OCI-LY7 (cell line): ENCODE results near the gene KIF15. TPM values are rescaled to one million over a fixed set of nuclear protein-coding genes. Genes with fewer than 3 reads are reported as not detected.

ENCODE experiments used
- BruUV-seq: library from RNA; stranded (reverse); fragments of 400-500 nt; replicated peaks from 2 replicates; lab custom pipeline; 2021; lab: Mats Ljungman, UMichigan
- CTCF ChIA-PET: fragments of 300-600 bp; sonication (Branson Sonifier 250); formaldehyde crosslinking; loops from one replicate; lab custom pipeline; 2022; ENCODE audit warnings: antibody characterized with exemption; ENCODE audit not compliant: unreplicated experiment; lab: Charles Lee
- POLR2A ChIA-PET: fragments of 300-600 bp; sonication (Branson Sonifier 250); formaldehyde crosslinking; loops from one replicate; lab custom pipeline; 2022; ENCODE audit warnings: antibody characterized with exemption; lab: Charles Lee
- DNase-seq: peaks from one replicate; pipeline ENCODE4 v3.0.0-alpha.2; 2015; ENCODE audit warnings: low spot score
- H2AFZ ChIP-seq: fragments of 200-600 bp; sonication (generic), shearing (Covaris generic); 2 replicates; pipeline ENCODE4 v1.6.1; 2014; ENCODE audit warnings: mild to moderate bottlenecking, antibody characterized with exemption, low read length, moderate library complexity
- H3K27ac ChIP-seq: fragments of 200-600 bp; sonication (generic); 2 replicates; pipeline ENCODE4 v1.5.1; 2014; ENCODE audit warnings: mixed run types, low read depth, mild to moderate bottlenecking, moderate library complexity, low read length, inconsistent platforms; ENCODE audit not compliant: poor library complexity, severe bottlenecking
- H3K36me3 ChIP-seq: fragments of 200-600 bp; sonication (generic); 2 replicates; pipeline ENCODE4 v1.6.1; 2014; ENCODE audit warnings: mild to moderate bottlenecking, antibody characterized with exemption, low read length, moderate library complexity, mixed read lengths; ENCODE audit not compliant: insufficient read depth
- H3K4me1 ChIP-seq: fragments of 200-600 bp; sonication (generic); 2 replicates; pipeline ENCODE4 v1.5.1; 2014; ENCODE audit warnings: mild to moderate bottlenecking, low read length; ENCODE audit not compliant: insufficient read depth, poor library complexity, severe bottlenecking
- H3K4me2 ChIP-seq: fragments of 200-600 bp; sonication (generic); 2 replicates; pipeline ENCODE4 v1.6.1; 2014; ENCODE audit warnings: mild to moderate bottlenecking, low read length
- H3K4me3 ChIP-seq: fragments of 200-600 bp; sonication (generic); 2 replicates; pipeline ENCODE4 v1.5.1; 2014; ENCODE audit warnings: mild to moderate bottlenecking, low read depth, low read length; ENCODE audit not compliant: poor library complexity, severe bottlenecking
- H3K79me2 ChIP-seq: fragments of 200-600 bp; sonication (generic); 2 replicates; pipeline ENCODE4 v1.6.1; 2016; ENCODE audit warnings: low read depth, mild to moderate bottlenecking, low read length, moderate library complexity, mixed read lengths; ENCODE audit not compliant: insufficient read depth
- H3K9me2 ChIP-seq: fragments of 200-600 bp; sonication (generic); 2 replicates; pipeline ENCODE4 v1.6.1; 2016; ENCODE audit warnings: mild to moderate bottlenecking, low read length, mixed read lengths; ENCODE audit not compliant: insufficient read depth
- H3K9me3 ChIP-seq: fragments of 200-600 bp; sonication (generic); 2 replicates; pipeline ENCODE4 v1.6.1; 2014; ENCODE audit warnings: mild to moderate bottlenecking, mixed run types, low read length, mixed read lengths
- H4K20me1 ChIP-seq: fragments of 200-600 bp; sonication (generic); 2 replicates; pipeline ENCODE4 v1.6.1; 2014; ENCODE audit warnings: mild to moderate bottlenecking, antibody characterized with exemption, low read length, moderate library complexity, mixed read lengths; ENCODE audit not compliant: insufficient read depth
- CTCF ChIP-seq: fragments of 200-600 bp; sonication (generic); conservative IDR thresholded peaks from 2 replicates; pipeline ENCODE4 v1.5.1; 2014; ENCODE audit warnings: mild to moderate bottlenecking, antibody characterized with exemption, low read length, moderate library complexity, mixed read lengths
- EZH2phosphoT487 ChIP-seq: fragments of 200-600 bp; sonication (generic); IDR thresholded peaks from 2 replicates; pipeline ENCODE4 v1.6.1; 2018; ENCODE audit warnings: low read depth, borderline replicate concordance, mild to moderate bottlenecking, mixed run types, antibody characterized with exemption, low read length, moderate library complexity, mixed read lengths
- intact Hi-C: fragments of 100-400 bp; cut with micrococcal nuclease; formaldehyde crosslinking; loops from one replicate; pipeline ENCODE4 v1.10.0; 2022; ENCODE audit not compliant: unreplicated experiment
- total RNA-seq, 2 experiments: library from RNA; depleted of rRNA in 1 of 2; stranded (reverse); fragments of >200 nt in 1 of 2; shearing (Covaris generic) in 1 of 2; gene quantifications; 2 replicates each; pipeline ENCODE4 v1.2.3, GENCODE V29; 2014 to 2022

KIF15 gene
- total RNA-seq, 2 experiments from 2014 or later = 37.0 to 44.9 TPM

GRCh38 chr3:44896440-44896839 is 134.8 kb downstream of the KIF15 start:
- Histone ChIP-seq H2AFZ (no peak overlapping the region), H3K27ac (no peak overlapping the region), H3K4me2 (no peak overlapping the region), H4K20me1 (no peaks in the 10 kb centered on the region), H3K79me2 (no peaks in the 10 kb centered on the region), H3K9me3 (no peaks in the 10 kb centered on the region), H3K9me2 (no peaks in the 10 kb centered on the region), H3K36me3 (no peaks in the 10 kb centered on the region), H3K4me1 (no peaks in the 10 kb centered on the region), H3K4me3 (no peak overlapping the region)
- TF ChIP-seq CTCF (no peak), EZH2phosphoT487 (no peak)
- no TSS peak for BruUV-seq
- no peak for DNase-seq
- intact Hi-C loops = no loop called here
- ChIA-PET POLR2A (interaction anchor here (0.6 kb wide), 1 partner anchor 110 kb away, joined by 6 read pairs; no protein-coding TSS in a partner anchor), CTCF (no interaction called here)

GRCh38 chr3:44899683-44900367 is 138.2 kb downstream of the KIF15 start:
- Histone ChIP-seq H3K36me3 (no peaks in the 10 kb centered on the region), H3K4me3 (no peak overlapping the region), H3K4me1 (no peaks in the 10 kb centered on the region), H2AFZ (no peak overlapping the region), H3K9me3 (no peaks in the 10 kb centered on the region), H3K4me2 (no peak overlapping the region), H3K27ac (no peak overlapping the region), H3K79me2 (no peaks in the 10 kb centered on the region), H3K9me2 (no peaks in the 10 kb centered on the region), H4K20me1 (no peaks in the 10 kb centered on the region)
- POLR2A ChIA-PET = no interaction called here
- no TSS peak for BruUV-seq
- intact Hi-C loops = no loop called here
- TF ChIP-seq EZH2phosphoT487 = no peak
- no peak for TF ChIP-seq CTCF
- CTCF ChIA-PET = no interaction called here
- no peak for DNase-seq

GRCh38 chr3:44902628-44903027 is 141.0 kb downstream of the KIF15 start:
- Histone ChIP-seq H2AFZ (no peak overlapping the region), H3K4me3 (no peak overlapping the region), H3K9me3 (no peaks in the 10 kb centered on the region), H3K4me1 (no peaks in the 10 kb centered on the region), H3K27ac (no peak overlapping the region), H3K4me2 (no peak overlapping the region), H3K79me2 (no peaks in the 10 kb centered on the region), H3K36me3 (no peaks in the 10 kb centered on the region), H3K9me2 (no peaks in the 10 kb centered on the region), H4K20me1 (no peaks in the 10 kb centered on the region)
- intact Hi-C loops = no loop called here
- CTCF ChIA-PET = no interaction called here
- POLR2A ChIA-PET = no interaction called here
- no peak for DNase-seq
- no peak for TF ChIP-seq EZH2phosphoT487
- no peak for TF ChIP-seq CTCF
- no TSS peak for BruUV-seq
